GM19238 (cell line): ENCODE data around the gene IZUMO1.
"Not testable (repeated sequence)": the region's sequence is repeated elsewhere in the genome, so short reads cannot be mapped to it uniquely, and the experiment has no call there.

ENCODE experiments used
- DNase-seq: peaks from one replicate; pipeline ENCODE4 v3.0.0; 2011; ENCODE audit warnings: low spot score; ENCODE audit not compliant: insufficient read length

The IZUMO1 gene

DNA sequence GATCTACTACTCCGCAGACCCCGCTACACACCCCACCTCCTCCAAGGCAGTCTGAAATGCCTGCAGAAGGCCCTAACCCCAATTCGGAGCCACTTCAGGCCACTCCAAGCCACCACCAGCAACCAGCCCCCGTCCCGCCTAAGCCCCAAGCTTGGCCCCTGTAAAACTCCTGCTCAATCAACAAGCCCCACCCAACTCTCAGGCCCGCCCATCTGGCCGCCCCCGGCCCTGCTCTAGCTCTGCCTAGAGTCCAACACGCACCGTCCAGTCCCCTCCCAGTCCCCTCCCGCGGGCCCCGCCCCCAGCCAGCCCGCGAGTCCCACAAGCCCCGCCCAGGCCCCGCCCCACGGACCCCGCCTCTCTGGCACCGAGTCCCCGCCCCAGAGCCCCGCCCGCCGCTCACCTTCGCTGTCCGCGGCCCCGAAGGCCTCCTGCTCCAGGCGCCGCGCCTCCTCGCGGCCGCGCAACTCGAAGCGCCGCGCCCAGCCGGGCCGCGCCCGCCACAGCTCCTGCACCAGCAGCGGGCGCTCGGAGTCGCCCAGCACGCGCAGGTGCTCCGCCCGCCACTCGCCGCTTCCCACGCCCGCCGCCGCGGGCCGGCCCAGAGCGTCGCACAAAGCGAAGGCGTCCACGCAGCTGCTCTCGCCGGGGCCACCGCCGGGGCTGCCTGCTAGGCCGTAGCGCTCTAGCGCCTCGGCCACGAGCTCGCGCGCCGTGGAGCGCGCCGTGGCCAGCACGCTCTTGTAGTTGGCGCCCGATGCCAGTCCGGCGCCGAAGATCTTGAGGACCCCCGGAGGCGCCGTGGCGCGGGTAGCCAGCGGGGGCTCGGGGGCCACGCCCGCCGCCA is 7.9 kb downstream of the IZUMO1 start:
- DNase-seq: peak; percentile 96

DNA sequence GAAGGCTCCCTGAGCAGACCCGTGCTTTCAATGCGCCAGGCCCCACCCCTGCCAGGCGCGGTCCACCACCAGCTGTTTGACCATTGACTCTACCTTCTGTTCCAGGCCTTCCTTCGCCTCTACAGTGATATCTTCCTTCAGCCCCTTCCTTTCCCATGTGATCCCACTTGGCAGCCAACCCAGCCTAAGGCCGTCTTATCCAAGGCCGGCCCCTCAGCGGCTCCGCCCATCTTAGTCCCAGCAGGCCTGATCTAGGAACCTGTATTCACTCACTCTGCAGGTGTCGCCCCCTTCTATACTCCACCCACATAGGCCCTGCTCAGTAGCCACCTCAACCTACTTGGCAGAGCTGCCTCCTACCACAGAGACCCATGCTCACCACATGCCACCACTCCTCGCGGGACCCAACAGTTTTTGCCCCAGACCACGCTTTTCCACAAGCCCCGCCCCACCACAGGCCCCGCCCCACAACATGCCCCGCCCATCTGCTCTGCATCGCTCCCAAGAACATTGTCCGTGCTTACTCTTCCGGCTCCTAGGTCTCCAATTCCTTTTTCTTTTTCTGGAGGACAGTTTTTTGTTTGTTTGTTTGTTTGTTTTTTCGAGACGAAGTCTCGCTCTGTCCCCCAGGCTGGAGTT is 9.2 kb downstream of the IZUMO1 start:
- DNase-seq: no peak

DNA sequence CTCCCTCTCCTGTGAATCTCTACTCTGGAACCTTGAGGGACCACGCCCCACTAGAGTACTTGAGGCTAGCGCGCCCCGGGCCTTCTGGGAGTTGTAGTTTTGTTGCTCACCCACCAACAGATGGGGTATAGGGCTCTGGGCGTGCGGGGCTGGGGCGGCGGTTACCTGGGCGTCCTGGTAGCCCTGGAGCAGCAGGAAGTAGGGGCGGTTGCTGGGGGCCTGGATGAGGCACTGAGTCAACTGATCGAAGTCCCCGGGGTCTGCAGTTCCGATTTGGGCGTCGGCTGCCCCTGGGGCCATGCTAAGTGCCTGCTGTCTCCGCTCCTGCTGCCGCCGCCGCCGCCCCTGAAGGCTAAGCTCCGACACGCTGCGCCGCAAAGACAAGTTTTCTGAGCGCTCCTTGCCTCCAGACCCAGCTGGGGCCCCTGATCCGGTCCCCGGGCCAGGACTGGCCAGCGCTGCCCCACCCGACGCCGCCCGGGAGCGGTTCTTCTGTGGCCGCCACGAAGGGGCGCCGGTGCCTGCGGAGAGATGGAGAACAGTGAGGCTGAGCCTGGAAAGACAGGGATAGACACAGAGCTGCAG is 11.6 kb downstream of the IZUMO1 start:
- DNase-seq: no peak

DNA sequence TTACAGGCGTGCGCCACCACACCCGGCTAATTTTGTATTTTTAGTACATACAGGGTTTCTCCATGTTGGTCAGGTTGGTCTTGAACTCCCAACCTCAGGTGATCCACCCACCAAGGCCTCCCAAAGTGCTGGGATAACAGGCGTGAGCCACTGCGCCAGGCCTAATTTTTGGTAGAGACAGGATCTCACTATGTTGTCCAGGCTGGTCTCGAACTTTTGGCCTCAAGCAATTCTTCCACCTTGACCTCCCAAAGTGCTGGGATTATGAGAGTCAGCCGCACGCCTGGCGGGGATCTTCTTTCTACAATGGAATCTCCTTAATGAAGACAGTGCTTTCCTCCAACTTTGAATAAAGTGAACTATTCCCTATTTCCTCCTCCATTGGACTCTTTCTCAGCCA is 12.1 kb downstream of the IZUMO1 start:
- DNase-seq: no peak

DNA sequence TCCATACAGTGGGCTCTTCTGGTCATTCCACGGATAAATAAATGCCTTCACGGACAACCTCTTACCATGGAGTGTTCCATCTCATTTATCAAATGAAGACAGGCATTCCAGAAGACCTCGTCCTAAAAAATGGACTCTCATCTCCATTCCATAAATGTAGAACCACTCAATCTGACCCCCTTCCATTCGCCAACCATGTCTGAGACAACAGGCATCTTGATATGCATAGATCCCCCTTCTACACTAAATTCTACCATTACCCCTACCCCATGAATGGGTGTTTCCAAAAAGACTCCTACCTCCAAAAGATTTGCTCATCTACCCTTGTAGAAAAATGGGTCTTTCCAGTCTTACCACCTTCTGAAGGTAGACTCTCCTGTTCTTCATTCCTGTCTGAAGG is 15.3 kb downstream of the IZUMO1 start:
- no peak for DNase-seq

DNA sequence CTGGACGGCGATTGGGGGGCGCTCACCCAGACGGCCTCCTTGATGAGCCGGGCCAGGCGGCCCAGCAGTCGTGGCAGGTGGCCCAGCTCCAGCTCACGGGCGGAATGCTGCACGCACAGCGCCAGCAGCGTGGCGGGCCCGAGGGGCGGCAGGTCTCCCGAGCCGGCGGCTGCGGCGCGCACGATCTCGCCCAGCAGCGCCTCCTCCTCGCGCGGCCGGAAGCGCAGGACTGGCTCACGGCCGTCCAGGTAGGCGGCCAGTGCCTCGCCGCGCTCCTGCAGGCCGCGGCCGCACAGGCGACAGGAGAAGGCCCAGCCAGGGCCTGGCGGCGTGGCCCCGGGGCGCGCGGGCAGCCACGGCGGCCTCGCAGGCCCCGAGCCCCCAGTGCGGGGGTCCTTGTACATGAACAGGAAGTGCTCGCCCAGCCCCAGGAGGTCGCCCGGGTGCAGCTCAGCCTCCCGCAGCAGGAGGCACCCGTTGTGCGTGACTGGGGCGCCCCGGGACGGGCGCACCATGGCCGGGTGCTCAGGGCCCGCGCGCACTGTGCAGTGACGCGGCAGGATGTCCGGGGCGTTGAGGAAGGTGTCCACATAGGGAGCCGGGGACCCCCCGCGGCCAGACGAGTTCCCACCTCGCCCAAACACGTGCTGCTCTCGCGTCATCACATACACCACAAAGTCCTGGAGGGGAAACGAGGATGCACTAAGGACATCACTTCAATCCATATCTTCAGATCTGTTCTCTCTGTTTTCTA is 17.6 kb downstream of the IZUMO1 start:
- no peak for DNase-seq

DNA sequence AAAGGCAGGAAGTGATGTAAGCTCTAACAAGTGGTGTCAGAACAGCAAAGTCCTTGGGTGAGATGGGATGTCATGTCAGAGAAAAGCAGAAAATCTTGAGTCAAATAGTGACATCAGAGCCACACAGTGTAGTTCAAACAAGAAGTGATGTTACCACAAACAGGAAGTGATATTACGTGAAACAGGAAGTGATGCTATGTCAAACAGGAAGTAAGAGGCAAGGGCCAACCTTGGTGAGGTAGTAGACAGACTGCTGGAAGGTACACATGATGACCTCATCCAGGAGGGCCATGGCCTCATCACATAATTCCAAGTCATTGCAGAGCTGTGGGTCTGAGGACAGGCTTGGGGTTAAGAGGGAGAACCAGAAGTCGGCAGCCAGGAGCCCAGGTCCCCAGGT is 20.2 kb downstream of the IZUMO1 start:
- DNase-seq: no peak

DNA sequence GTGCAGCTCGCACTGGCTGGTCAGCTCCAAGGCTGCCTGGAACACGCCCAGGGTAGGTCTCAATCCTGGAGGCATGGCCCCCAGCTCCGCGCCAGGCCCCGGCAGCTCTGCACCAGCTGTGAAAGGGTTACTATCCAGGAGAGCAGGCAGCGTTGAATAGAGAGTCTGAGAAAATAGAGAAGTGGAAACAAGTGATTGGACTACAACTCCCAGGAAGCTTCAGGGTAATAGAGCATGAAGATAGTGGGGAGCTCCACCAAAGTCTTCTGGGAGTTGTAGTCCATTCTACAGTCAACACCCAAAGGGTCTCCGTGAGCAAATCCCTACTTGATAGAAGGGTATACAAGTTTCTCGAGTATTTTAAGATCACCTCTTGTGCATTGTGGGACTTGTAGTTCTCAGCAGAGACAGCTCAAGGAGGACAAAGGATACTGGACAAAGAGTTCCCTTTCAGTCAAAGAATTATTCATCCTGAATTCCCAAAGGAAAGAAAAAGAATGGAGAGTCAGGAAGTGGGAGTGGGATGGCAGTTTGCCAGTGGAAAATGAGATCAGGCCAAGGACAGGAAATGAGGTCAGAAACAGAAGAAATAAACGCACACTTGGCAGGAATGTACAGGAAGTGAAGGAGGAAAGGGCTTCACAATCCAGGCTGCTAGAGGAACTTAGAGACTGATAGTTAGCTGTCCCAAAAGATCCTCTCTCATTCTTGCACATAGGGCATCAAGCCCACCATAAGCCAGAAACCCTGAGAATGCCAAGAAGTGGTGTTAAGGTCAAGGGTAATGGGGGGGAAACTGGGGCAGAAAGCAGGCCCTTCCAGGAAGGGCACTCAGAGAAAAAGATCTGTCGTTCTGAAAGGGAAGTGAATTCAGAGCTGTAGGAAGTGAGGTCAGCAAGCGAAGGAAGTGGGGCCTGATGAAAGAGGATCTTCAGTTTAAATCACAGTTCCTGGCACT is 21.6 kb downstream of the IZUMO1 start:
- no peak for DNase-seq

DNA sequence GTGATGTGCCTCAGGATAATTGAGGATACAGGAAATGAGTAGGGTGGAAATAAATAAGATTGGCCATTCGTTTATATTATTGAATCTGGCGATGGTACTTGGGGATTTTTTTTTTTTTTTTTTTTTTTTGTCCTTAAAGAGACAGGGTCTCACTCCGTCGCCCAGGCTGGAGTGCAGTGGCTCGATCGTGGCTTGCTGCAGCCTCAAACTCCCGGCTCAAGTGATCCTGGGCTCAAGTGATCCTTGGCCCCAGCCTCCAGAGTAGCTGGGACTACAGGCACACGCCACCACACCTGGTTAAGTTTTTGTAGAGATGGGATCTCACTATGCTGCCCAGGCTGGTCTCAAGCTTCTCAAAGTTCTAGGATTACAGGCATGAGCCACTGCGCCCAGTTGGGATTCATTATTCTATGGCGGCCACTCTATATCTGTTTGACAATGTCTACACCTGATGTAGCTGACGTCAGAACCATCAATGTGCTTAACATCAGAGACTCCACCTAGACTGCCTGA is 24.5 kb downstream of the IZUMO1 start:
- DNase-seq: no peak

DNA sequence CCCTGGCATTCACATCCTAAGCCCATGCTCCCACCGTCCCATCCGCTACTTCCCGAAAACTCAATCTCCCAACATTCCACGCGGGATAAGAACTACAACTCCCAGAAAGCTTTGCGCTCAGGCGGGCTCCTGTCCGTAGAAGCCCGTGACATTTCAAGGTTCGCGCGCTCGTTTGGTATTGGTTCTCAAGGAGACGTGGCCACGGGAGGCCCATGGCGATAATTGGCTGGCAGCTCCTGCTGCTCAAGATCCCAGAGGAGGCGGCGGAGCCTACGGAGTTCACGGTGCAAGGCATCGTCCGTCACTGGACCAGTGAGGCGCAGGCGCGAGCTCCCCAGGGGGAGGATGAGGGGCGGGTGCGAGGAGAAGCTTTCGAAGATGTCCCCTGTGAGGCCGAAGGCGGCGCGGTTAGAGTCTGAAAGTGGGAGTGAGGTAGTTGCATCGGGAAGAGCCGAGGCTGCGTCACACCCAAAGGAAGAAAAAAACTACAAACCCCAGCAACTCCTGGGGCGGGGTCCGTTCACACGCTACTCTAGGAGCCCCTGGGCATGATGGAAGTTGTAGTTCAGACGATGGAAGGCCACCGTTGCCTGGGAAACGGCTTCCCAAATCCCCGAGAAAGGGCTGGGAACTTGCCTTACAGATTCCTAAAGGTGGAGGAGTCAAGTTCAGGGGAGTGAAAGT is 26.0 kb downstream of the IZUMO1 start:
- peak; percentile 95 for DNase-seq

DNA sequence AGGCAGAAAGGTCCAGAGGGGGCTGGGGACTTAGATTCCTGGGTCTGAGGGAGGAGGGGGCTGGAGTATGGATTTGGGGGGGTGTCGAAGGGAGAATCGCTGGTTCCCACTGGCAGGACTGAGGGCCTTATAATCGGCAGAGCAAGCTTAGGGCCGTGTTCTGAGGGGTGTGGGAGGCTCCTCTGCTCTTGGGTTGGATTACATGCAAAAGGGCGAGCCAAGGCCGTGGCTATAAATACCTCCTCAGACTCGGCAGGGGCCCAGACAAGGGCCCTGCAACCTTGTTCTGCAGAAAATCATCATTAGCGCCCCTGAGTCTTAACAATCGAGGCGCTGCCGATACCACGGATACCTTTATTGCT is 26.5 kb downstream of the IZUMO1 start:
- DNase-seq: no peak

DNA sequence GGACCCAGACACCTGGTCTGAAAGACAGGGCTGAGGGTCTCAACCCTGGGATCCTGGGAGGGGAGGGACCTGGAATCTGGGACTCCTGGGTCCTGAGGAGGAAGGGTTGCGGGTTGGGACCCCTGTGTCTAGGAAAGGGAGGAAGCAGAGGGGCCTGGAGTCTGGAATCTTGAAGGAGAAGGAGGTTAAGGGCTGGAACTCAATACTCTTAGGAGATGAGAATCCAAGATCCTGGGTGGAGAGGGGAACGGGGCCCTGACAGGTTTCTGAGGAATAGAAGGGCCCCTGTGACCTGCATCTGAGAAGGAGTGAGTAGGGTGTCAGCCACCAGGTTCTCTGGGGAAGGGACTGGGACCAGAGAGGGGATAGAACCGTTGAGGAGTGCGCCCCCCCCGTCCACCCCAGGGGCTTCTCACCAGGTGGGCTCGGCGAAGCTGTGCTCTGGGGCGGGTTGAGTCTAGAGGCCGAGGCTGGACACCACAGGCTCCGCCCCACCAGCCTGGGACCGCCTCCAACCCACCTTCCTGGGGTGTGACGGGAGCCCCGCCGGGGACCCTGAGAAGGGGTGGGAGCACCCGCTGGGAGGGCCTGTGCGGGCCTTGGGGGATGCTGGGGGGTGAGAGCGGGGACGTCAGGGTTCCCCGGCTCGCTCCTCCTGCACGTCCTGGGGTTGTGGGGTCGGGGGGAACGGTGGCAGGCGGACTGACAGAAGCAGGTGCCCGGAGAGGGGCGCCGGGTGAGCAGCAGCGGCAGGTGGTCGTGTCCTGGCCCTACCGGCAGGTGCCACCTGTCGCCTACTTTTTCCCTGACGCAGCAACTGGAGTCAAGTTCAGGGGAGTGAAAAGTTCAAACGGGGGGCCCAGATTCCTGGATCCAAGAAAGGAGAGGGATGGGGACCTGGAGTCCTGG is 27.2 kb downstream of the IZUMO1 start, which contains the start of gene MAMSTR:
Gene MAMSTR, minus strand, starts transcription at position 463 of the 909 bp plus-strand sequence. CDS start 694 bp downstream, outside the sequence.
- no peak for DNase-seq

DNA sequence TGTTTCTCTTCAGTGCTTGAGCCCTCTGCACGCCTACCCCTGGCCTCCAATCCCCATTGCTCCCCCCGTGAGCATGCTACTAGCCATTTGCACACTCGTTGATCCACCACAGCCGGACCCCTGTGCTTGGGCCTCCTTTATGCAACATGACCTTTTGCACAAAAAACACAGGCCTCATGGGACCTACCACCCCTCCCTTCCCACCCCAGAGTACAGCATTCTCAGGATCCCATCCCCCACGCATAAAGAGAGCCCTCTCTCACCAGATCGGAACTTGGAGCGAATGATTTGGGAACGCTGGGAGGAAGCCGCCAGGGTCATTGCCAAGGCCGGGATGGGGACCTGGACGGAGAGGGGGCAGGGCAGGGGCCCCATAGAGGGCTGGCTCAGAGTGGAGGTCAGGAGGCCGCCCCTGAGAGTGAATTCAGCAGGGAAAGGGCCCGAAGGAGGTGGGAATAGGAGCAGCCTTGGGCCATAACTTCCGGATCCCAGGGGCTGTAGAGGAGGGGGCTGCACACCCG is 27.9 kb downstream of the IZUMO1 start:
- DNase-seq: no peak

DNA sequence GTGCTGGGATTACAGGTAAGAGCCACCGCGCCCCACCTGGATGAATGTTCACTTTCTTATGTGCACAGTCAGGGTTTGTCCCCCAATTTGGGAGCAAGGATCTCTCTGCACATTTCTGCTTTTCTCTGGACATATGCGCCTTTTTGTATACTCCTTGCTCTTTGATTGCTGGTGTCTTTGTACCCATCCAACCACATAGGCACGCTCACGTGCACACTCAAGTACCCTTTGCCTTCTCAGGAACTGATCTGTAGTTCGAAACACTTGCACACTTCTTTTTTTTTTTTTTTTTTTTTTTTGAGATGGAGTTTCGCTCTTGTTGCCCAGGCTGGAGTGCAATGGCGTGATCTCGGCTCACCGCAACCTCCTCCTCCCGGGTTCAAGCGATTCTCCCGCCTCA is 28.6 kb downstream of the IZUMO1 start:
- not testable (repeated sequence) for DNase-seq

DNA sequence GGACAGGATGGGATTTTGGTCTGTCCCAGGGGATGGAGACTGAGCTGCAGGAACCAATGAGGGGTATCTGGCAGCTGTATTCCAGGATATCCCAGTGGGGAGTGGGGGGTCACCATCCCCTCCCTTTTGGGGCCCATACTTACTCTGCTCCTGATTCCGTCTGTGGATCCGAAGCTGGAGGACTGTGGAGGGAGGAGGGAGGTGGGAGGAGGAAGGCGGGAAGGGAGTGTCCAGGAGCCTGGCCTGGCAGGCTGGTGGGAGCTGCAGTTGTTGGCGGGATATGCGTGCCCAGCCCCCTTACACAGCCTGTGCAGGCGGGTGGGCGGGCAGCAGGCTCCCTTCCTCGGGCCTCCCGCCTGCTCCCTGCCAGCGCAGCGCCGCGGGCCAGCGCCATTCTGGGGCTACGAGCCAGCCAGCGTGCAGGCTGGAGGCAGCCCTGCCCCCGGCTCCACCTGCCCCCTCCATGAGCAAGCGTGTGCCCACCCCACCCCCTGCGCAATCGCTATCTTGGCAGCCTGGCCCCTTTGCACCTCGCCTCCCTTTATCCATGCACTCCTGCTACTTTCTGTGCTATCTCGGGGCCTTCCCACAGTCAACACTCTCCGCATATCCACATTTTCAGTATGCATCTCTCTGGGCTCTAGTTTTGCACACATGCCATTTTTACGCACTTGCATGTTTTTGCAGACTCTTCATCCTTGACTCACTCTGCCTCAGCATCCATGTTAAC is 30.0 kb downstream of the IZUMO1 start:
- no peak for DNase-seq

DNA sequence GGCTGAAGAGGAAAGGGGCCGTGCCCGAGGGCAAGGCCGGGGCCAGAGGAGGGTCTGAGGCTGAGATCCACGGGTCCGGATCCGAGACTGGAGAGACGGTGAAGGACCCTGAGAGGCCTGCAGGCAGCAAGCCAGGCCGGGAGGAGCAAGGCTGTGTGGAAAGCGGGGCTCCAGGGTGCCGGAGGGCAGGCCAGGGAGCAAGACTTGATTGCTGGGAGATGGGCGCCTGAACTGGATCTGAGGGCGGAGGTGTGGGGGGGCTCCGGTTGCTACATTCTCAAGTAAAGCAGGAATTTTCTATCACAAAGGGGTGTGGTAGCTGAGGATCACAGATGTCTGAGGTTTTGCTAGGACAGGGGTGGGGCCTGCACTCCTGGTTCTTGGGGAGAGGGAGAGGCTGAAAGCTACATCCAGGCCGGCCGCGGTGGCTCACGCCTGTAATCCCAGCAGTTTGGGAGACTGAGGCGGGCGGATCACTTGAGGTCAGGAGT is 31.0 kb downstream of the IZUMO1 start:
- DNase-seq: no peak

DNA sequence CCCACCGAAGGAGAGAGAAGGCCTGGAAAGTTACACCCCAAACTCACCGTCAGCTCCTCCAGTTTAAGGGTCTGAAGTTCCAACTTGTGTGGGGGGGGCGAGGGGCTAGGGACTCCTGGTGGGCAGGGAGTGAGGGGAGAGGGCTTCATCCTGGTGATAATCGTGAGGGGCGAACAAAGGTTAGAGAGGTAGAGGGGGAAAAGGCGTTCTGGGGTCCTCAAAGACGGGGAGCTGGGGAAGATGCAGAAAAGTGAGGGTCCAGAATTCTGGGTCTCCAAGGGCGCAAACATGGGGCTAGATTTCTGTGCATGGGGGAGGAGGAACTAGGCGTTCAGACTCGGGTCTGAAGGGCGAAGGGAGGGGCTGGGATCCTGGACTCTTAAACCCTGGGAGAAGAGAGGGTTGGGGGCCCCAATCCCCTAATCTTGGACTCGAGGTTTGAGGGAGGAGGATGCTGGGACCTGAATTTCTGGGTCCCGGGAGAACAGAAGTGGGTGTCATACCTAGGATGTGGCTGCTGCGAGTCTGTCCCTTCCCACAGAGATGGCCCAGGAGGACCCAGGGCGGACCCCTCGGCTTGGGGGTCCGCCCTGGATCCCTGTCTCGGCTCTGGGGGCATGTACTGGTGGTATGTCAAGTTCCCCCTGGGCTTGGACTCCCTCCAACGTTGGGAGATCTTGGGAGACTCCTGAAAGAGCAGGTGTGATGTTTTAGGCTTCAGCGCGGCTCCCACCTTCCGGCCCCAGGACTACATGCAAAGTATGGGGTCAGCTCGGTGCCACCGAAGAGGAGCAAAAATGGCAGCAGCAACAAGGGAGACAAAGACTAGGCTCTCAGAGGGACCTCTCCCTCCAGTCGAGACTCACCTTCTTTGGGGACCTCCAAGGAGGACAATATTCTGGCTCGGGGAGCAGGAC is 31.7 kb downstream of the IZUMO1 start:
- no peak for DNase-seq
